GM10847 (cell line): Measurements from ENCODE around the gene TOP2A.

Experiments used
- POLR2A ChIP-seq: IDR thresholded peaks from 2 replicates; pipeline ENCODE4 v1.6.1; 2011; ENCODE audit not compliant: insufficient read length; ENCODE audit errors: extremely low read depth

Gene TOP2A

DNA sequence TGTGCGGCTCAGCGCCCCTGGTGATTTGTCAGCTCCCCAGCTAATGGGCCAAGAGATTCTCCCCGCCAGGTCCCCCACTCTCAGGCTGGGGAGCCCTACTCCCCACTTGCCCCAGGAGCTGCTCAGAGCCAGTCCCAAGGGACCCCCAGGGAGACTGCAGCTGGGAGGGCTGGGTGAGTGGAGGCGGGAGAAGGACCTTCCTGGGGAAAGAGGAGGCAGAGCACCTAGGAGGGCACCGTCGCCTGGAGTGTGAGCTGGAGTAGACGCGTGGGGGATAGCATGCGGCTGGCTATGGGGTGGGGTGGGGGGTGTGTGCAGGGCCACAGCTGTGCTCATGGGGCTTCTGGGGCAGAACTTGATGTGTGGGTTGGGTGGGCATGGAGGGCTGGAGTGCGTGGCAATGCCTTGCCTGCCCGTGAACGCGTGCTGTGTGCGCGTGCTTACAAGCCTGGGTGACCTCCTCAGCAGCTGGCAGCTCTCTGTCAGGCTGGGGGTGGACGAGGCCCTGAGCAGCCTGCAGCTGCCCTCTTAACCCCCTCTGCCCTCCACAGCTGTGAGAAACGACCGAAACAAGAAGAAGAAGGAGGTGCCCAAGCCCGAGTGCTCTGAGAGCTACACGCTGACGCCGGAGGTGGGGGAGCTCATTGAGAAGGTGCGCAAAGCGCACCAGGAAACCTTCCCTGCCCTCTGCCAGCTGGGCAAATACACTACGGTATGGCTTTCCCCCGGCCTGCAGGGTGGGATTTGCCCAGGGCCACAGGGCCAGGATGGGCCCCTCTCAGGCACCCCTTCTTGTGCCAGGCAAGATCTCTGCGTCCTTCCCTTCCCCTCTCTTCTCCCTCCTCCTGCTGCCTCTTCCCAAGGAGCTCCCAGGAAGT is 66.1 kb downstream of the TOP2A start:
- TF ChIP-seq POLR2A = no peak

- no peak for TF ChIP-seq POLR2A
Observed at GRCh38 chr17:40350689-40351358, 66.9 kb downstream of the TOP2A start.

DNA sequence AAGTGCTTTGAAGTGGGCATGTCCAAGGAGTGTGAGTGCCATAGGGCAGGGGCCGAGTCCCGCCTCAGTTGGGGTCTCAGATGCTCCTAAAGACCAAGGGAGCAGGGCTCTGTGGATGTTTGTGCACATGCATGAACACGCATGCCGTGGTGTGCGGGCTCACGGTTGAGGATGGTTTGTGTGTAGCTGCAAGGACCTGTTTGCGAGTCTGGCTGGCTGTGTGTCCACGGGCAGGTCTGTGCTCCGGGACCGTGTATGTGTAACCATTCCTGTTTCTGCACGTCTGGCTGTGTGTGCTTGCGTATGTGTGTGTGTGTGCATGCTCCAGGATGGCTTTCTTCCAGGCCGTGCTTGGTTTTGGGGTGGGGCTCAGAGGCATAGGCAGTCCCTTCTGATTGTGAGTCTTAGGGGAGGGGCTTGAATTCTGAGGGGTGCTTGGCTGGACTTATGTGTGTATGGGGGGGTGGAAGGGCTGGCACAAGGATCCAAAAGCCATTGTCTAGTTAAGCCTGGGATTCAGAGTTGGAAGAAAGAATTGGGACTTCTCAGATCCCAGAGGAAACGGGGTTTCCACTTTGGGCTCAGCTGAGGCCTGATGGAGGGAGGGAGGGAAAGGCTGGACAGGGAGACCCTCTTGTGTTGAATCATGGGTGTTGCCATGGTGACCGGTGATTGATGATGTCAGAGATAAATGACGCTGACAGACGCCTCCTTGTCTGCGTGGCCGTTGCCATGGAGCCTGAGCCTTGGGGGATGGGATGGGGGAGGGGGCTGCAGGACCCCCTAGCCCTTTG is 67.6 kb downstream of the TOP2A start:
- no peak for TF ChIP-seq POLR2A

- TF ChIP-seq POLR2A = no peak
Observed at GRCh38 chr17:40349477-40349894, 68.2 kb downstream of the TOP2A start.

DNA sequence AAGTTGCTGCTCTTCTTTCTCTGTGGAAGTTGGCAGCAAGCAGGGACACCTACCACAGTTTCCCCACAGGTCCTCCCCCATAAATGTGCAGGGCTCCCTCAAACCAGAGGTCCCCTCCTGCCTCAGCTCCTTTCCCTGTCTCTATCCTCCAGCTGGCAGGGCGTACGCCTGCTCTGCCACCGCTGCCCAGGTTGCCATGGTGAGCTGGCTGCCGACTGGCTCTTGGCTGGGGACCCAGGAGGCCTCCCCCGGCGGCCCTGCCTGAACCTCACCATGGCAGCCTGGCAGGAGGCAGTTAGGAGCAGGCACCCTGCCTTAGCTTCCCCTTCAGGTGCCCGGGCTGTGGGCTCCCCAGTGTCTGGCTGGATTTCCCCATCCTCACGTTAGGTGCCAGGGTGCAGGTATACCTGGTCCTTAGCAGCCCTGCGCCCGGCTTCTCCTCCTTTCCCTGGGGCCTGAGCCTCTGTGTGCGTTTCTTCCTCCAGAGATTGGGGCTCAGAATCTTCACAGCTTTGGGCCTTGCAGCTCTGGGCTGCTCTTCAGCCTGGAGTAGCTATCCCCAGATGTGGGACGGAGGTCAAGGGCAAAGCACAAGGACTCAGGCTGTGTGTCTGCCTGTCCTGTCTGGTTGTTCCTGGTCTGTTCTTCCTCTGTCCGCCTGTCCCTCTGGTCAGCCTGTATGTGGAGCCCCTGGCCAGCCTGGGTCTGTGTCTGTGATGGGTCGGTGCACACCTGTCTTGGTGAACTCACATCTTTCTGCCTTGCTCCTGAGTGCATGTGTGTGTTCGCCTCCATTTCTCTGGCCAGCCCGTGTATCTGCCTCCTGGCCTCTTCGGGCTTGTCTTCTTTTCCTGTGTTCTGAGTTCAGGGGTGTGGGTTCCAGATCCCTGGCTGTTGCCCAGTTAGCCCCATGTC is 68.9 kb downstream of the TOP2A start:
- no peak for TF ChIP-seq POLR2A

- no peak for TF ChIP-seq POLR2A
Observed at GRCh38 chr17:40348136-40348504, 69.6 kb downstream of the TOP2A start.

- TF ChIP-seq POLR2A = no peak
Observed at GRCh38 chr17:40347319-40348135, 70.2 kb downstream of the TOP2A start.

DNA sequence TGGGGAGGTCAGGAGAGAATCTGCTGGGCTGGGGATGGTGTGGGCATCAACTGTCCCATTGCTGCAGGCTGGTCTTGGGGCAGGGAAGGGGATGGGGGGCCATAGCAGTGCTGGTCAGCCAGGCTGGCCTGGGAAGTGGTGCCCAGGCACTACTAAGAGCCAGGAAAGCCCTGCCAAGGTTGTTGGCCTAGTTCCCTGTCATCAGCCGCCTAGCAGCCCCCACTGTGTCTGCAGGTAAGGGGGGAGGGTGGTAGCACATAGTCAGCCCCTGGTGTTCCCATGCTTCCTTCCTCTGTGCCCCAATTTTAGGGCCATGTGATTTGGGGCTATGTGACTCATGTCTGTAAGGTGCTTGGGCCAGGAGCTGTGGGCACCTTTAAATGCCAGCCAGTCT is 70.9 kb downstream of the TOP2A start:
- TF ChIP-seq POLR2A = no peak

GRCh38 chr17:40345994-40346764 is 71.5 kb downstream of the TOP2A start:
- no peak for TF ChIP-seq POLR2A

DNA sequence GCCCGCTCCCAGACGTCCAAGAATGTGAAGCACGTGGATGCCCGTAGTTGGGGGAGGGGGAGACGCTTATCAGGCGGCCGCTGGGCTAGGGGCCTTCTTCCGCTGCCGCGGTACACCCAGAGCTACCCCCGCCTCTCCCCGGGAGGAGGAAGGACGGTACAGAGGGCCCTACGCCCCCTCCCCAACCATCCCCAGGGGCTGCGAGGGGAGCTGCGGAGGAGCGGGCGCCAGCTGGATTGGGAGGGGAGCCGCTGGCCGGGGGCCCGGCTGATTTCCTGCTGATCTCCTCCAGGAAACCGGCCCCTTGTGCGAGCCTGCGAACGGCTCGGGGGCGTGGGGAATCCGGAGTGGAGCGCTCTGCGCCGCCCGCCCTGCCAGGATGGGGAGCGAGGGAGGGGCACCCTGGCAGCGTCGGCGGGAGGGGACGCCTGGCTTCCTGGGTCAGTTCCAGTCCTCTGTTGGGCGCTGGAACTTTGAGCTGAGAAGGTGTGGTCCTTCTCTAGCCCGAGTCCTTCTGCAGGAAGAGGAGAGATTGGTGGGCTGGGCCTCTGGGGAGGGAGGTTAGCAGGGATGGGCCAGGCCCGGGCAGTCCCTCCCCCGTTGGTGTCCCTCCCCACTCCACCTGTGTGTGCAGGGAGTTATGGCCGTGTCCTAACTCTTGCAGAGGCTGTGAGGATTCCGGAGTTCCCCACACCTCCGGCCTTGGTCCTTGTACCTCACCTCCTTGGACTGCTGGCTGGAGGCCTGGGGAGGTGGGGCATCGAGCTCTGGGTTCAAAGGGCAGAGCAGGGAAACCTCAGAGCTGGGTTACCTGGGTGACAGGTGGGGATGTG is 72.3 kb downstream of the TOP2A start:
- TF ChIP-seq POLR2A = no peak

DNA sequence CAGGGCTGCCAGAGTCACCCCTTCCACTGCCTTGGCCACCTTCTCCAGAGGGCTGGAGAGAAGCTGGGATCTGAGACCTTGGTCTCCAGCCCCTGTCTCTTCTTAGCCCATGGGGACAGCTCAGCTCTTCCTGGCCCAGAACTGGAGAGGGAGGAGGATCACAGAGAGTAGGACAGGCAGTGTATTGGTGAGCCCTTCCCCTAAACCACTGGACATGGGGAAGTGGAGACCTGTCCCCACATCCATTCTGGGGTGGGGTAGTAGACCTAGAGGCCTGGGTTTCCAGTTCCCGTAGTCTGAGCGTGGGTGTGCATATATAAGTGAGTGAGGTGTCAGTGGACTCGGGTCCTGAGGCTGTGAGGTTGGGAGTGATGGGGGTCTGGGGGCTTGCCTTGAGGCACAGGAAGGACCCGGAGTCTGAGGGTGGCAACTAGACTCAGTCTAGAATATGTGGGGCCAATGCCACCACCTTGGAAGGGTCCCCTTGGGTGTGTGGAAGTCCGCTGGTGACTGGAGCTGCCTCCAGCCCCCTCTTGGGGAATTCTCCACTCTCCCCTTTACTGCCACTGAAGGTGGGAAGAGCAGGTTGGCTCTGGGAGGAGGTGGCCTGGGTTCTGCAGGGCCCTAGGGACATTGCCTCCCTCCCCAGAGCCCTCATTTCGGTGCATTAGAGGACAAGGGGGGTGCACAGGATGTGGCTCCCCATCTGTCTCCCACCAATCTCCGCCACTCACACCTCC is 73.1 kb downstream of the TOP2A start:
- TF ChIP-seq POLR2A = no peak
